ENCODE data around the gene ANKRD45.
"Not testable (repeated sequence)": the region's sequence is repeated elsewhere in the genome, so short reads cannot be mapped to it uniquely, and the experiment has no call there.

Gene ANKRD45

DNA sequence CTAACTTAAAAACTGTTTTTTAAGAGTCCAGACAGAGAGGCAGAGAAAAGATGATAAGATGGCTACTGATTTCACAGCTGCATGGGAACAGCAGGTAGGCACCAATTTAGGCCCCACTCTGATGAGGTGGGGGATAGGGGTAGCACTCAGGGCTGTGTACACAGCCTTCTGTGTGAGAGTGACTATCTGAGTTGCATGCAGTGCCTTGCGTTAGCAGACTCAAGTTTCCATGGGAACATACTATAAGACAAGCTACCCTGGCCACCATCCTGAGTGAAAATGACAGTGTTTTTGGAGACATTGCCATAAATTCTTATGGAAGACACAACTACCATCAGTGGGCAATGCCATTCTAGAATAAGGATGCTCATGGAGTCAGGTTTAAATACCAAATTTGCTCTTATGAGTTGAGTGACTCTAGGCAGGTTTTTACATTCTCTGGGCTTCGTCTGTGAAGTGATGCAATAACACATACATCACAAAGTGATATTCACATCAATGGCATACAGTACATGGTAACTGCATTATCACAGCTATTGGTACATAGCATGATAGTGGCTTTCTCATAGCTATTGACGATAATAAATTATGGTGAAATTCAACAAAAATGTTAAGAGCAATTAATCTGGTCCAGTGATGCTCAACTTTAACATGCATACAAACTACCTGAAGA, 97.3 kb downstream of the ANKRD45 start:
- DNase-seq (ENCODE audit: low read depth): no peak

DNA sequence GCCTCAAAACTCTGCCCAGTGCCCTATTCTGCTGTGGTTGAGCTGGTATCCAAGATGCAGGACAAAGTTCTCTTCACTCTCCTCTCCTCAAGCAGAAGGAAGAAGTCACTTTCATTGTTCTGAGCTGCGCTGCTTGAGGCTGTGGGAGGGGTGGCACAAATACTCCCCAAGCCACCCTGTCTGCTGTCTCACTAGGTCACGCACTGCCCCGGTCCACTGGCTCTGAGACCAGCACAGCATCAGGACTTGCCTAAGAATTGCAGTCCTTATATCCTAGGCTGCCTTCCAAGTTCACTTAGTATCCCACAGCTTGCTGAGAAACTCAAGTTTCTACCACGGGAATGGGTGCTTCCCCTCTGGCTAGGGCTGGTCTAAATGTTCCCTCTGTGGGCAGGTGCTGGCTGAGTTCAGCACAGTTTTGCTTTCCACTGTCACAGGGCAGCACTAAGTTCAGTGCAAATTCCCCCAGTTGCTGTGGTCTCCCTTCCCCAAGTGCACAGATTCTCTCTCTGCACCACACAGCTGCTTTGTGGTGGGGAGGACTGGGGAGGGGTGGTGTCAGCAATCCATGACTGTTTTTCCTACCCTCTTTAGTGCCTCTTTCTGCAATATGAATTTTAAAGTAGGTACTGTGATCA, 99.2 kb downstream of the ANKRD45 start:
- no peak for DNase-seq (ENCODE audit: low read depth)

DNA sequence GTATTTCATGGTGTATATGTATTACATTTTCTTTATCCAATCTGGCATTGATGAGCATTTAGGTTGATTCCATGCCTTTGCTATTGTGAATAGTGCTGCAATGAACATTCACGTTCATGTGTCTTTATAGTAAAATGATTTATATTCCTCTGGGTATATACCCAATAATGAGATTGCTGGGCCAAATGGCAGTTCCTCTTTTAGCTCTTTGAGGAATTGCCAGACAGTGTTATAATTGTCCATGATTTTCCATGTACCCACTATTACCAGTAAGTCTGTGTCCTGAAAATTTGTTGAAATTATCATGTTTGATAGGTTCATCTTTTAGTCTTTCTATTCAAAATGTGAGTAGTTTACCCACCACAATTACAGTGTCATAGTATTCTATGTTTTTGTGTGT, 101.2 kb downstream of the ANKRD45 start:
- no peak for DNase-seq (ENCODE audit: low read depth)

- not testable (repeated sequence) for DNase-seq (ENCODE audit: low read depth)
Observed at GRCh38 chr1:173563846-173564245, 105.8 kb downstream of the ANKRD45 start.

- no peak for DNase-seq (ENCODE audit: low read depth)
Observed at GRCh38 chr1:173562813-173563212, 106.8 kb downstream of the ANKRD45 start.

- DNase-seq (ENCODE audit: low read depth): no peak
Observed at GRCh38 chr1:173561263-173561662, 108.4 kb downstream of the ANKRD45 start.

GRCh38 chr1:173560285-173560880, 109.3 kb downstream of the ANKRD45 start:
- DNase-seq (ENCODE audit: low read depth): no peak
